Left lung (tissue), 10 donors: ENCODE measurements around the gene PEPD. TPM values are rescaled to one million over a fixed set of nuclear protein-coding genes. Genes with fewer than 3 reads are reported as not detected.

Source experiments
- ATAC-seq: fragments of 200-7000 bp; cut with Tn5 transposase; one replicate; pipeline ENCODE4 v1.9.1; 2020; ENCODE audit warnings: moderate library complexity
- DNase-seq, 4 donors: peaks; one replicate each; pipeline ENCODE4 v3.0.0-alpha.2; 2013 to 2020
- H3K27ac ChIP-seq, 2 donors: fragments of 200-600 bp; sonication (generic) in 1 of 2; one replicate each; pipeline versions ENCODE4 v1.5.0 to v1.8.0; 2020 to 2021
- H3K27me3 ChIP-seq, 2 donors: fragments of 200-600 bp; sonication (generic) in 1 of 2; one replicate each; pipeline versions ENCODE4 v1.5.0 to v1.8.0; 2020 to 2021
- H3K36me3 ChIP-seq, 2 donors: fragments of 200-600 bp; sonication (generic) in 1 of 2; one replicate each; pipeline versions ENCODE4 v1.5.0 to v1.8.0; 2020 to 2021
- H3K4me1 ChIP-seq, 2 donors: fragments of 200-600 bp; one replicate each; pipeline ENCODE4 v1.8.0; 2021
- H3K4me3 ChIP-seq, 2 donors: fragments of 200-600 bp; sonication (generic) in 1 of 2; one replicate each; pipeline versions ENCODE4 v1.5.0 to v1.8.0; 2020 to 2021; ENCODE audit warnings: mild to moderate bottlenecking in 1 of 2
- H3K9me3 ChIP-seq, 2 donors: fragments of 200-600 bp; sonication (generic) in 1 of 2; one replicate each; pipeline versions ENCODE4 v1.5.0 to v1.8.0; 2020 to 2021
- intact Hi-C, 2 donors: fragments of 100-400 bp; cut with DNase I; formaldehyde crosslinking; loops; one replicate each; pipeline versions ENCODE4 v1.11.2 to v1.14.2; 2022
- polyA plus RNA-seq, 6 donors: library from polyadenylated mRNA; unstranded; fragments of 120-200 nt; gene quantifications; one replicate each; pipeline ENCODE4 v1.2.1, GENCODE V29; 2013; ENCODE audit not compliant: insufficient read length in 6 of 6
- total RNA-seq, 2 donors: library from RNA; stranded (reverse); fragmentation: NEBNext Ultra II Directional; extraction: Animal tissue kit (Norgen Biotek cat#: 25700); gene quantifications; one replicate each; pipeline ENCODE4 v1.2.1, GENCODE V29; 2021
- TF ChIP-seq, protein P1 (sequence below), 2 donors: fragments of 200-600 bp; sonication (generic) in 1 of 2; IDR thresholded peaks; one replicate each; pipeline versions ENCODE4 v1.5.0 to v1.8.0; 2021; ENCODE audit warnings: antibody characterized with exemption in 2 of 2
- donor health status: DM: no; HTN: yes; CAD: no.
- donor health status: DM: no; HTN: no; CAD: no.

PEPD gene
- total and polyA plus RNA-seq, 8 donors: 41.2 to 90.1 (median 46.2) TPM

DNA sequence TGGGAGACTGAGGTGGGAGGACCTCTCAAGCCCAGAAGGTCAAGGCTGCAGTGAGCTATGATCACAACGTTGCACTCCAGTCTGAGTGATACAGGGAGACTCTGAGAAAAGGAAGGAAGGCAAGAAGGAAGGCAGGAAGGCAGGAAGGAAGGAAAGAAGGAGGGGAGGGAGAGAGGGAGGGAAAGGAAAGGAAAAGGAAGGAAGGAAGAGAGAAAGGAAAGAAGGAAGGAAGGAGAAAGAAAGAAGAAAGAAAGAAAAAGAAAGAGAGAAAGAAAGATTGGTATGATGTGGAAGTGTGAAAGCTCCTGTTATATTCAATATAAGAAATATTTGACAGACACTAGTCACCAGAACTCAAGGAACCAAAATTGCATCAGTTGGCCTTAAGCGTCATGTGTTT lies 180.6 kb downstream of the PEPD start:
- Histone ChIP-seq H3K9me3 (no peaks in the 10 kb centered on the region), H3K36me3 (no peaks in the 10 kb centered on the region), H3K27me3 (peaks cover 4 to 21% of the 10 kb centered on the region in 2 donors), H3K4me3 (no peak overlapping the region), H3K4me1 (no peaks in the 10 kb centered on the region), H3K27ac (no peak overlapping the region)
- TF ChIP-seq, protein P1, sequence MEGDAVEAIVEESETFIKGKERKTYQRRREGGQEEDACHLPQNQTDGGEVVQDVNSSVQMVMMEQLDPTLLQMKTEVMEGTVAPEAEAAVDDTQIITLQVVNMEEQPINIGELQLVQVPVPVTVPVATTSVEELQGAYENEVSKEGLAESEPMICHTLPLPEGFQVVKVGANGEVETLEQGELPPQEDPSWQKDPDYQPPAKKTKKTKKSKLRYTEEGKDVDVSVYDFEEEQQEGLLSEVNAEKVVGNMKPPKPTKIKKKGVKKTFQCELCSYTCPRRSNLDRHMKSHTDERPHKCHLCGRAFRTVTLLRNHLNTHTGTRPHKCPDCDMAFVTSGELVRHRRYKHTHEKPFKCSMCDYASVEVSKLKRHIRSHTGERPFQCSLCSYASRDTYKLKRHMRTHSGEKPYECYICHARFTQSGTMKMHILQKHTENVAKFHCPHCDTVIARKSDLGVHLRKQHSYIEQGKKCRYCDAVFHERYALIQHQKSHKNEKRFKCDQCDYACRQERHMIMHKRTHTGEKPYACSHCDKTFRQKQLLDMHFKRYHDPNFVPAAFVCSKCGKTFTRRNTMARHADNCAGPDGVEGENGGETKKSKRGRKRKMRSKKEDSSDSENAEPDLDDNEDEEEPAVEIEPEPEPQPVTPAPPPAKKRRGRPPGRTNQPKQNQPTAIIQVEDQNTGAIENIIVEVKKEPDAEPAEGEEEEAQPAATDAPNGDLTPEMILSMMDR (IDR thresholded peaks at IDR 0.05): no peak
- DNase-seq (no peak), ATAC-seq (no peak)
- intact Hi-C loops: no loop called here

- Histone ChIP-seq H3K36me3 (no peaks in the 10 kb centered on the region), H3K4me1 (no peaks in the 10 kb centered on the region), H3K27me3 (peaks cover 4 to 12% of the 10 kb centered on the region in 2 donors), H3K9me3 (no peaks in the 10 kb centered on the region), H3K4me3 (no peak overlapping the region), H3K27ac (no peak overlapping the region)
- TF ChIP-seq, protein P1 (IDR thresholded peaks at IDR 0.05): no peak
- intact Hi-C loops: no loop called here
- ATAC-seq (no peak), DNase-seq (no peak)
These were observed 182.3 kb downstream of the PEPD start for GRCh38 chr19:33339016-33339984.

Other genes with a start within 250 kb of the PEPD start
- 10 to 100 TPM; 43.4 to 93.8 TPM for gene CEBPA, start 219.3 kb downstream of the PEPD start, total RNA-seq
- 10 to 100 TPM; 11.2 to 18.0 (median 15.0) TPM for gene CEBPA, start 219.3 kb downstream of the PEPD start, polyA plus RNA-seq
- 10 to 100 TPM; 18.3 to 26.4 TPM for gene CEBPG, start 148.1 kb downstream of the PEPD start, total RNA-seq
- 10 to 100 TPM; 17.8 to 22.3 (median 19.3) TPM for gene CEBPG, start 148.1 kb downstream of the PEPD start, polyA plus RNA-seq
- gene CHST8, start 100.2 kb upstream of the PEPD start, total RNA-seq: under 1 TPM; 0.24 to 0.47 TPM
- not detected for gene CHST8, start 100.2 kb upstream of the PEPD start, polyA plus RNA-seq